B cell (primary cell): ENCODE results near the gene ABCC10. TPM values are rescaled to one million over a fixed set of nuclear protein-coding genes. Genes with fewer than 3 reads are reported as not detected.

Experiments
- ATAC-seq: fragments of 200-7000 bp; cut with Tn5 transposase; one replicate; pipeline ENCODE4 v1.10.0; 2021; ENCODE audit warnings: low read depth, mild to moderate bottlenecking, moderate number of reproducible peaks, moderate library complexity
- CTCF ChIA-PET: fragments of 350-600 bp; sonication (Branson Sonifier 250); formaldehyde crosslinking; loops from one replicate; lab custom pipeline; 2021; ENCODE audit warnings: antibody characterized with exemption, inconsistent platforms; lab: Charles Lee
- POLR2A ChIA-PET: fragments of 350-600 bp; sonication (Branson Sonifier 250); formaldehyde crosslinking; loops from one replicate; lab custom pipeline; 2021; ENCODE audit warnings: antibody characterized with exemption; lab: Charles Lee
- DNase-seq: peaks from one replicate; pipeline ENCODE4 v3.0.0; 2013
- H2AFZ ChIP-seq: 2 replicates; pipeline ENCODE4 v1.6.1; 2012; ENCODE audit warnings: mild to moderate bottlenecking, low read depth, low read length; ENCODE audit not compliant: insufficient read depth, poor library complexity, severe bottlenecking
- H3K27ac ChIP-seq, 2 donors: 1 replicate in 1 of 2; 2 replicates in 1 of 2; pipeline ENCODE4 v1.5.1; 2012 to 2013; ENCODE audit warnings: low read length in 2 of 2, mild to moderate bottlenecking in 2 of 2, moderate library complexity in 1 of 2
- H3K27me3 ChIP-seq, 4 experiments: fragments of 200-600 bp in 1 of 4; sonication (generic) in 1 of 4; replicated peaks in 1 of 4; 1 replicate in 2 of 4; 2 replicates in 2 of 4; pipeline versions ENCODE4 v1.6.1 to v1.7.0; 2013 to 2016; ENCODE audit warnings: low read length in 3 of 4, mild to moderate bottlenecking in 2 of 4, mixed read lengths in 1 of 4, moderate library complexity in 1 of 4; ENCODE audit not compliant: insufficient read depth in 4 of 4, control insufficient read depth in 3 of 4; ENCODE audit errors: control extremely low read depth in 1 of 4
- H3K36me3 ChIP-seq, 2 experiments: replicated peaks in 1 of 2; 1 replicate in 1 of 2; 2 replicates in 1 of 2; pipeline versions ENCODE4 v1.6.1 to v1.7.1; 2013; ENCODE audit warnings: low read length in 1 of 2; ENCODE audit not compliant: insufficient read depth in 2 of 2, control insufficient read depth in 1 of 2; ENCODE audit errors: control extremely low read depth in 1 of 2, extremely low read depth in 1 of 2
- H3K4me1 ChIP-seq, 2 donors: fragments of 200-600 bp in 1 of 2; sonication (generic) in 1 of 2; 1 replicate in 1 of 2; 2 replicates in 1 of 2; pipeline versions ENCODE4 v1.5.1 to v1.6.1; 2013 to 2017; ENCODE audit warnings: low read length in 2 of 2; ENCODE audit not compliant: control insufficient read depth in 2 of 2, insufficient read depth in 2 of 2
- H3K4me2 ChIP-seq: replicated peaks from 2 replicates; pipeline ENCODE3; 2012; ENCODE audit warnings: mild to moderate bottlenecking, low read depth, low read length; ENCODE audit not compliant: poor library complexity, severe bottlenecking
- H3K4me3 ChIP-seq, 5 experiments: fragments of 200-600 bp in 1 of 5; sonication (generic) in 1 of 5; 1 replicate in 3 of 5; 2 replicates in 2 of 5; pipeline versions ENCODE4 v1.5.1 to v1.7.0; 2011 to 2016; ENCODE audit warnings: low read length in 4 of 5, mild to moderate bottlenecking in 4 of 5, low read depth in 2 of 5, control low read depth in 1 of 5, moderate library complexity in 1 of 5; ENCODE audit not compliant: insufficient read depth in 1 of 5; ENCODE audit errors: control extremely low read depth in 1 of 5, extremely low read depth in 1 of 5
- H3K79me2 ChIP-seq: fragments of 200-600 bp; sonication (generic); one replicate; pipeline ENCODE4 v1.6.0; 2016; ENCODE audit warnings: low read length; ENCODE audit not compliant: control insufficient read depth, insufficient read depth
- H3K9ac ChIP-seq: fragments of 200-600 bp; sonication (generic); 2 replicates; pipeline ENCODE4 v1.6.1; 2017; ENCODE audit warnings: mild to moderate bottlenecking, low read length, moderate library complexity
- H3K9me3 ChIP-seq, 3 donors: one replicate each; pipeline versions ENCODE4 v1.6.1 to v1.7.1; 2013; ENCODE audit warnings: low read length in 2 of 3; ENCODE audit not compliant: control insufficient read depth in 2 of 3, insufficient read depth in 1 of 3; ENCODE audit errors: control extremely low read depth in 1 of 3
- H4K20me1 ChIP-seq: 2 replicates; pipeline ENCODE4 v1.6.0; 2012; ENCODE audit warnings: mild to moderate bottlenecking, low read length; ENCODE audit not compliant: insufficient read depth, control insufficient read depth, poor library complexity, severe bottlenecking
- H3K27ac Mint-ChIP-seq: one replicate; pipeline ENCODE4 v1.8.0; 2021; ENCODE audit warnings: mixed read lengths
- H3K27me3 Mint-ChIP-seq: one replicate; pipeline ENCODE4 v1.8.0; 2021; ENCODE audit warnings: mixed read lengths
- H3K4me1 Mint-ChIP-seq: one replicate; pipeline ENCODE4 v1.8.0; 2021; ENCODE audit warnings: mixed read lengths
- H3K4me3 Mint-ChIP-seq: one replicate; pipeline ENCODE4 v1.8.0; 2021; ENCODE audit warnings: mixed read lengths
- H3K9me3 Mint-ChIP-seq: one replicate; pipeline ENCODE4 v1.8.0; 2022; ENCODE audit warnings: mixed read lengths; ENCODE audit not compliant: insufficient read depth
- EZH2 ChIP-seq: IDR thresholded peaks from 2 replicates; pipeline ENCODE4 v1.6.1; 2012; ENCODE audit warnings: borderline replicate concordance, low read depth, mild to moderate bottlenecking, moderate library complexity, low read length; ENCODE audit not compliant: insufficient read depth, poor library complexity, severe bottlenecking
- WGBS: methylation state at CpG from one replicate; pipeline ENCODE4 v1.1.5; 2013; ENCODE audit warnings: missing lambda C conversion rate; ENCODE audit not compliant: insufficient coverage; 5-methylcytosine and 5-hydroxymethylcytosine counted together
- intact Hi-C: fragments of 100-400 bp; cut with micrococcal nuclease; formaldehyde crosslinking; loops from one replicate; pipeline ENCODE4 v1.10.0; 2022
- polyA plus RNA-seq: library from polyadenylated mRNA; depleted of rRNA; stranded (reverse); fragments of >200 nt; gene quantifications from 2 replicates; pipeline ENCODE4 v1.2.3, GENCODE V29; 2012
- total RNA-seq, 2 donors: library from RNA; stranded (reverse); fragments of 120-200 nt in 1 of 2; gene quantifications; 1 replicate in 1 of 2; 2 replicates in 1 of 2; pipeline versions ENCODE4 v1.2.3 to v1.2.4, GENCODE V29; 2013 to 2022
- TF ChIP-seq, protein P1 (sequence below): fragments of 200-600 bp; IDR thresholded peaks from one replicate; pipeline ENCODE4 v1.8.0; 2022; ENCODE audit warnings: antibody characterized with exemption, mild to moderate bottlenecking

The ABCC10 gene
- total and polyA plus RNA-seq, 2 donors (not counting 1 experiment from before 2014, with no cell fraction given) = 39.5 to 71.5 TPM

DNA sequence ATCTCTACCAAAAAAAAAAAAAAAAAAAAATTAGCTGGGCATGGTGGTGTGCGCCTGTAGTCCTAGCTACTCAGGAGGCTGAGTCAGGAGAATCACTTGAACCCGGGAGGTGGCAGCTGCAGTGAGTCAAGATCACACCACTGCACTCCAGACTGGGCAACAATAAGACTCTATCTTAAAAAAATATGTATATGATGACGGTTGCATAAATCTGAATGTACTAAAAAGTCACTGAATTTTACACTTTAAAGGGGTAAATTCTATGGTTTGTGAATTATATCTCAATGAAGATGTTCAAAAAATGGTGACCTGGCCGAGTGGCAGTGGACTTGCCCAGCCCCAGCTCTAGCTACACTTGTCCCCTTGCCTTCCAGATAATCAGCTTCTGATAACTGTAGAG, 10.4 kb upstream of the ABCC10 start:
- ChIA-PET POLR2A (no interaction called here), CTCF (no interaction called here)
- Histone ChIP-seq H3K4me1 (no peaks in the 10 kb centered on the region), H3K27me3 (no peaks in the 10 kb centered on the region), H3K27ac (no peak overlapping the region), H4K20me1 (no peaks in the 10 kb centered on the region), H3K9me3 (peaks cover 0 to 15% (median 6%) of the 10 kb centered on the region in 3 donors), H3K4me3 (no peak overlapping the region), H3K36me3 (no peaks in the 10 kb centered on the region), H3K9ac (no peak overlapping the region), H3K79me2 (no peaks in the 10 kb centered on the region), H3K4me2 (no peak overlapping the region), H2AFZ (no peak overlapping the region)
- Mint-ChIP-seq H3K27me3 (peaks cover 7% of the 10 kb centered on the region), H3K4me1 (no peaks in the 10 kb centered on the region), H3K9me3 (no peaks in the 10 kb centered on the region), H3K27ac (no peak overlapping the region), H3K4me3 (no peak overlapping the region)
- WGBS = 100% methylated on average over 1 of the region's 4 CpGs
- ATAC-seq = no peak
- intact Hi-C loops = no loop called here
- TF ChIP-seq, protein P1, sequence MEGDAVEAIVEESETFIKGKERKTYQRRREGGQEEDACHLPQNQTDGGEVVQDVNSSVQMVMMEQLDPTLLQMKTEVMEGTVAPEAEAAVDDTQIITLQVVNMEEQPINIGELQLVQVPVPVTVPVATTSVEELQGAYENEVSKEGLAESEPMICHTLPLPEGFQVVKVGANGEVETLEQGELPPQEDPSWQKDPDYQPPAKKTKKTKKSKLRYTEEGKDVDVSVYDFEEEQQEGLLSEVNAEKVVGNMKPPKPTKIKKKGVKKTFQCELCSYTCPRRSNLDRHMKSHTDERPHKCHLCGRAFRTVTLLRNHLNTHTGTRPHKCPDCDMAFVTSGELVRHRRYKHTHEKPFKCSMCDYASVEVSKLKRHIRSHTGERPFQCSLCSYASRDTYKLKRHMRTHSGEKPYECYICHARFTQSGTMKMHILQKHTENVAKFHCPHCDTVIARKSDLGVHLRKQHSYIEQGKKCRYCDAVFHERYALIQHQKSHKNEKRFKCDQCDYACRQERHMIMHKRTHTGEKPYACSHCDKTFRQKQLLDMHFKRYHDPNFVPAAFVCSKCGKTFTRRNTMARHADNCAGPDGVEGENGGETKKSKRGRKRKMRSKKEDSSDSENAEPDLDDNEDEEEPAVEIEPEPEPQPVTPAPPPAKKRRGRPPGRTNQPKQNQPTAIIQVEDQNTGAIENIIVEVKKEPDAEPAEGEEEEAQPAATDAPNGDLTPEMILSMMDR = no peak
- TF ChIP-seq EZH2 = no peak
- DNase-seq = no peak

DNA sequence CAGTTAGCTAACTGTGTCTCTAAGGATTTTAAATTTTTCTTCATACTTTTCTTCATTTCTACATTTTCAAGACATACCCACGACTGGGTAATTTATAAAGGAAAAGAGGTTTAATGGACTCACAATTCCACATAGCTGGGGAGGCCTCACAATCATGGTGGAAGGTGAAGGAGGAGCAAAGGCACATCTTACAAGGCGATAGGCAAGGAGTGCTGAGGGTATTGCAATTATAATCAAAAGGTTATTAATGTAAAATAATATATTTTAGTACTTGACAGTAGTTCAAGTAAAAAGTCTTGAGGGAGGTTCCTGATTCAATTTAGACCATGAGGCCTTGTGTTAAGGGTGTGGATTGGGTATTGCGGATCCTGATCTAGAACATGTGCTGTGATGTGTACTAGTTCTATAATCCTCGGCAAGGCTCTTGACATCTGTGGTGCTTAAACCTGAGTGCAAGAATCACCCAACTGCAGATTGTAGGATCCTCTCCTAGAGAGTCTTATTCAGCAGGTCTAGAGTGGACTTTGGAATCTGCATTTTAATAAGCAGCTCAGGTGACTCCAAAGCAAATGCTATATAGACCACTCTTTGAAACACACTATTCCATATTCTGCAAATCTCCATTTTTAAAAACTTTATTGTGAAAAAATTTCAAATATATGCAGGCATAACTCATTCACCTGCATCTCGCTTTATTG, 7.2 kb upstream of the ABCC10 start:
- no peak for TF ChIP-seq EZH2
- TF ChIP-seq, protein P1 = no peak

More for the DNA sequence above, 7.2 kb upstream of the ABCC10 start:
- no peak overlapping the region for H3K27ac Mint-ChIP-seq
- no peaks in the 10 kb centered on the region for H3K9me3 Mint-ChIP-seq
- H3K27me3 Mint-ChIP-seq = peaks cover 7% of the 10 kb centered on the region
- no peaks in the 10 kb centered on the region for H3K79me2 ChIP-seq
- no peak overlapping the region for H3K4me2 ChIP-seq
- H3K4me1 ChIP-seq = no peaks in the 10 kb centered on the region
- no peaks in the 10 kb centered on the region for H3K4me1 Mint-ChIP-seq
- POLR2A ChIA-PET = no interaction called here
- no peak overlapping the region for H3K4me3 ChIP-seq
- ATAC-seq = no peak
- H3K27ac ChIP-seq = no peak overlapping the region
- CTCF ChIA-PET = interaction anchor here (1.0 kb wide), 2 partner anchors 15 to 87 kb away, joined by 3 read pairs; no protein-coding TSS in a partner anchor
- H3K27me3 ChIP-seq = no peaks in the 10 kb centered on the region
- intact Hi-C loops = no loop called here
- no peak overlapping the region for H3K9ac ChIP-seq
- H3K9me3 ChIP-seq = peaks cover 0 to 2% (median 0%) of the 10 kb centered on the region in 3 donors
- no peak overlapping the region for H2AFZ ChIP-seq
- DNase-seq = no peak
- no peaks in the 10 kb centered on the region for H3K36me3 ChIP-seq
- H3K4me3 Mint-ChIP-seq = no peak overlapping the region
- WGBS = 100% methylated on average over 2 of the region's 5 CpGs
- no peaks in the 10 kb centered on the region for H4K20me1 ChIP-seq
